Measurements from ENCODE around the gene POMGNT2.

POMGNT2 gene

DNA sequence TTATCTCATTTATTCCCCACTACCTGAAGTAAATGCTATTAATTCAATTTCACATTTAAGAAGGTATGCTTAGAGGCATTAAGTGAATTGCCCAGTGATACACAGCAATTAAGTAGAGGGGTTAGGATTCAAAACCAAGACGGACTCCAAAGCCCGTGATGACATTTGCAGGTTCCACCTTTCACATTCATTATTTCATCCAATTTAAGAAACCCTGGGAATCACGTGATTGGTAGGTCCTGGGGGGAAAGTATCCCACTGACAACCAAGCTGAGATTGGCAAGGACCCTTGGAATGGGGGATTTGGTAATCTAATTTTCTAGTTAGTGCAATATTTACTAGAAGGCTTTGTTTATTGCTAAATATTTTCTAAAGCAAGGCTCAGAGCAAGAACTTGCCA lies 1.8 kb downstream of the POMGNT2 start:
- no peak for DNase-seq

DNA sequence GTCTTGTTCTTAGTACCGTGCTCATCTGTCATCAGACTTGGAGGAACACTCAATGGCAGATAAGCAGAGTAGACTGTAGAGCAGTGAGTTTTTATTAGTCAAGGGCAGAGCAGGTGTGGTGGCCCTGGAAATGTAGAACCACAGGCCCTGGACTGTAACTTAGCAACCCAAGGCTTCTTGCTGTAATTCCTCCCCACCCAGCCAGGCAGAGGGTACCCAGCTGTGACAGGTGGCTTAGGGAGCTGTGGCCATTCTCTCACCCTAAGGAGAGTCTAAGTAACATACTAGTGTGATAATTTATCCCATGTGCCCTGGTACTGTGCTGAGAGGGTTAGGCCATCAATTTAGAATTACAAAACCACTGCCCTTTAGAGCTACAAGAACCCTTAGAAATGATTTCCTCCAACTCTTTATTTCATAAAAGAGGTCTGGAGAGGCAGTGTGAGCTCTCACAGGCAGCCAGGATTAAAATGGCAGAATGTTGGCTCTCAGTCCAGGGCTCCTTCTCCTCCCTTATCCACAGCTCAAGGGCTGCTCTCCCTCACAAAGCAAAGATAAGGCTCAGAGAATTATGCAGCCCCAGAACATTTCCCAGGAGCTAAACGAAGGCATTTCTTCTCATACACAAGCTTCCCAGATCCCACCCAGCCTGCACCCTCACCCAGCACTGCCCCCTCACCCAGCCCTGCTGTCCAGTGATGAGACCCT lies 3.0 kb downstream of the POMGNT2 start:
- no peak for DNase-seq

DNA sequence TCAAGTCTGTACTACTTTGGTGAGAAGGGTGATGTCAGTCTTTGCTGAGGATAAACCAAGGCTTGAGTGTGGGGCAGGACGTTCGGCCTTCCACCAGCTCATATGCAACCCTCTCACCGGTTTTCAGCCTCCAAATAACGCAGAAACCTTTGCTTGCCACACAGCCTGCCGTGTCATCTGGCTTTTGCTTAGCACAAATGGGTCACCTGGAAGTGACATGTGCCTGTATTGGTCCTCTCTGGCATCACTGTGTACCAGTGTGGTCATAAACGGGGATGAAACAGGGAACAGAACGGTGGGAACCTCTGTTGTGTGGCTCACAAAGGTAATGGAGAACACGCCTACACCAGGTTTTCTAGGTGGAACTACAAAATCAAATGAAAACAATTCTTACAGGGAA lies 7.1 kb downstream of the POMGNT2 start:
- DNase-seq = no peak

DNA sequence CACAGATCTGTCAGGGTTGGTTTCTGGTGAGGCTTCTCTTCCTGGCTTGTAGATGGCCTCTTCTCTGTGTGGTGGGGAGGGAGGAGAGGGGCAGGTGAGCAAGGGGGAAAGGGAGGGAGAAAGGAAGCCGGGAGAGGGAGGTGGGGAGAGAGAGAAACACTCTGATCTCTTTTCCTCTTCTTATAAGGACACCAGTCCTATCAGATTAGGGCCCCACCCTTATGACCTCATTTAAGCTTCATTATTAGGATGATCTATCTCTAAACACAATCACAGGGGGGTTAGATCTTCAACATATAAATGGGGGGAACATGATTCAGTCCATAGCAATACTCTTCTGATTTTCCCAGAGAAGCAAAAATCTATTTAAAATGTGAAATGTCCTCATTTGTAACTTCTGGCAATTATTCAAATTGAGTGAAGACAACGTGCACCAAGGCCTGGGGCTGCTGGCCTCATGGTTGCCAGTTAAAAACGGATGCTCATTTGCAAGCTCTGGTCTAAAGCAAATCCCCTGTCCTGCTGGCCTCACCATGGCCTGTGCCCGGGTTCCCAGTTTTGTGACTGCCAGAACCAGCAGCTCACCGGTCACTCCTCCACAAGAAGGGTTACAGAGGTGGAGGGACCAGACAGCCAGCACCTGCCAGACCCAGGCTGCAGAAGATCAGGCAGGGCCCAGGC lies 8.3 kb downstream of the POMGNT2 start:
- no peak for DNase-seq

DNA sequence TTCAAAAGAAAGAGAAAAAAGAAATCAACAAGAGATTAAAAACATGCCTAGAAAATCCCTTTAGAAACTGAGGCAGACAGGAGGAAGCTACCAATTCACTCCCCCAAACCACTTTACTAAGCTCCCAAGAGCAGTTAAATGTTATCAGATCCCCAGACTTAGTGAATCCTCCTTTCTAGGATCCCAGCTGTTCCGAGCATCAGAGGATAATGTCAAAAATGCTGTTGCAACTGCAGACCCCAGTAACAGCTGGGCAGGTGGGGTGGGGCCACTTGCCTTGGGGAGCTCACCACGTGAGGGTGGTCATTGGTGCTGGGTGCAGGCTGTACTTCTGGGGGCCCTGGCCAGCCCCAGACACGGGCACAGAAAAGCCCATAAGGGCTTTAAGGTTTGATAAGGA lies 9.1 kb downstream of the POMGNT2 start:
- DNase-seq = no peak

DNA sequence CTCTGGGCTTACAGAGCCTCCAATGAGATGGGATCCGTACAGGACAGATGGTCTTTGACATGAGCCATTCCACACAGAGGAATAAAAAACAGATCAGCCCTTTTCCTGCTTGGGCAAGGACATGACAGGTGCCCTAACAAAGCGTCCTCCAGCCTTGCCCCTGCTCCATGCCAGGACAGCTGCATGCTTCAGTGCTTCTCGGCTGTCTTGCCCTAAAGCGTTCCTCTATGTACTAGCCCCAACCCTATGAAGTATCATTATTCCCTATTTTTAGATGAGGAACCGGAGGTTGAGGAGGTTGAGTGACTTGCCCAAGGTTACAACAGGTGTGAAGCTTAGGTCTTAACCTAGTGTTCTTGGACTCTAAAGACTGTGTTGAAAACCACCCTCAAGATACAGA lies 10.5 kb downstream of the POMGNT2 start:
- DNase-seq = no peak

DNA sequence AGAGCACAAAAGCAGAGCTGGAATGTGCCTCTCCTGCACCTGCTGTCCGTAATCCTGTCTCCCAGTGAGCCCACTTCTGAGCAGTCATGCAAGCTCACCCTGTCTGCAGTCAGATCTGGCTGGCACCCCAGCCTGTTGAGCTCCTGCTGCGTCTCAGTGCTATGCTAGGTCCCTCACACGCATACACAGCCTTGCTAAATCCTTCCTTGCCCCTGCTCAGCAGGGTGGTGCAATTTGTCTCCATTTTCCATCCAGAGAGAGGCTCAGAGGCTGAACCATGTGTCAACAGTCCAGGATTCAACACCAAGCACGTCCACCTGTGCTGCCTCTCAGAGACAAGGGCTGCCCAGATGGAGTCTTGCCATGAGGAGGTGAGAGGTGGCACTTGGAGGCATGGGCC lies 11.0 kb downstream of the POMGNT2 start:
- no peak for DNase-seq

DNA sequence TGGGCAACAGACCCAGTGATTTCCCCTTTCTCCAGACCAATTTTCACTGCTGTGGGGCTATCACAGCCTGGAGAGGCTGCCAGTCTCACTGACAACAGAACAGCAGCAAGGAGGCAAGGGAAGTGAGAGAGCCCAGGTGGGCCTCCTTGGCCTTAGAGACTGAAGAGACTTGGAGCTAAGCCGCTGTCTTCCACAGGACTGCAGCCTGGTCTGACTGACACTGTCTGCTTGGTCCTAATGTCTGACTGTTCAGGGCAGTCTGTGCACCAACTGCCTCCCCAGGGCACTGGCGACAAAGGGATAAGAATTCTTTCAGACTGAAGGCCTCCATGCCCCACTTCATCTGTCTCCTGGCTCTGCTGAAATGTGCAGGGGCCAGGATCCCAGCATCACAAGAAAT lies 11.5 kb downstream of the POMGNT2 start:
- DNase-seq = no peak

DNA sequence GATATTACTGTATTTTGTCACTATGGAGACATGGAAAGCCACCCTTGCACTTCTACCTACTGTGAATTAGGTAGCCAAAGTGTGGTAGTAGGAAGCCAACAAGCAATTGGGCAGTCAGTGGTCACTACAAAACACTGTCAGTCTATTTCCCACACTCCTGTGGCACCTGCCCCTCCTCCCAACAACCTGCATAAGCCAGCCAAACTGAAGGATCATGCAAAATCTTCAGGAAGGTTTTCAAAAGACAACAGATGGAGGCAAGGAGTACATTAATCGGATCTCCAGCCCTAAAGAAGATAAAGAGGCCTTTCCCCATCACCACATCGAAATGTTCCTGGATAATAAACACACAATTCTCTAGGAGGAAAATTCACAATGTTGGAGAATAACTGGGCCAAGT lies 11.9 kb downstream of the POMGNT2 start:
- DNase-seq = no peak

DNA sequence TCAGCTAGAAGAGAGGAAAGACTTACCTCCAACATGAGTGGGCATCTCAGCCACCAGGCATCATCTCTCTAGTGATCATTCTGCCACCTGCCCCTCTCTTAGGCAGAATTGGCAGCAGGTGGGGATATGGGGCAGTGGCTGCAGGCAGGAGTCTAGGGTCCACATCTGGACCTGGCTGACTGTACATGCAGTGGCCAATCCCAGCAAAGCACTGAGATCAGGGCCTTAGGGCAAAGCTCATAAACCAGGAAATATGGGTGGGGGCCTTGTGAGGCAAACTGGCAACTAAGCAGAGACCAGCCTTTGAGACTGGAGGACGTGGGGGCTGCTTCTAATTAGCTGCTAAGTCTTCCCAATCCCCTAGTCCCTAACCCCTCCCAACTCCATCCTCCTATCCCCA lies 12.9 kb downstream of the POMGNT2 start:
- DNase-seq = no peak

DNA sequence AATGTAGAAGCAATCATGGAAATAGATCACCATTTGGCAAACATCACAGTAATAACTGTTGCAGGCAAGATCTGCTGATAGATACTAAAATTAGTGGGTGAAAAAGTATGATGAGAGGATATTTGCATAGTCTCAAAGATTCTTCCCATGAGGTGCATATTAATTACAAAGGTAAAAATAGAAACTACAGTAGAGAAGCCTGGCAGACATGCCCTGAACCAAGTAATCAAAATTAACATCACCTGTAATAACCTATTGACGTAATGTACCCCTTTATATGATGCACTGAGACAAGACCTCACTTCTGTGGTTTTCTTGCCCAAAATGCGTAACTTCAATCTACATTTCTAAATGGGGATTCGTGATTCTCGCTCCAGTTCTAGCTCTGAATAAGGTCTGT lies 14.4 kb downstream of the POMGNT2 start:
- DNase-seq = no peak

DNA sequence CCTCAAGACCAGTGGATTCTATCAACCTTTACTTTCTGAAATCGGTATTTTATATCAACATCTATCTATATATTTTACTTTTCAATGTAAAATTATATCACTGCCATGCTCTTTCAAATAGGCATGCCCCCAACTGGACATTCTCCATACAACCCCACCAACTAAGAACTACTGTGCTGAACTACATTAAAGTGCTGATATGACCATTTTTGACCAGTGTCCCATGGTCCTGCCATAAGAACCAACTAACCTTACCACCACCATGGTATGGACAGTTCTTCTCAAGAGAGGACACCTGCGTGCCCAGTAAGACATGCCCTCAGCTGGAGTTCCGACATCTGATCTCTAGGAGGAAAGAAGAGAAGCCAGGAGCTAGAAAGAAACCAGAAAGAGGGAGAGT lies 15.6 kb downstream of the POMGNT2 start:
- DNase-seq = no peak

DNA sequence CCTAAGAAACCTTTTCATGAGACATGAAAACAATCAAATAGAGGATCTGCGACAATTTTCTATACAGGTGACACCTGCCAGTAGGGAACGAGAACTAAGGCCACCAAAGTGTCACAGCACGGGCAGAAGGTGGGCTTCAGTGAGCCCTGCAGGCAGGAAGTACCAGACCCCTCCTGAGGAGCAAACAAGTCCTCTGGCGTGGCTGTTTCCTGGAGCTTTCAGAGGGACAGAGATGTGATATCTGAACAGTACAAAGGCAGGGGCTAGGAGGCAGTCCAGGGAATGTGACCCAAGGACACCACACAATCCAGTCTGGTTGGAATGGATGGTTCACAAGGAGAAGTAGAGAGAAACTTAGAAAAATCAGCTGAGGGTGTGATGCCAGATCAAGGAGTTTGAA lies 16.8 kb downstream of the POMGNT2 start:
- DNase-seq = no peak

DNA sequence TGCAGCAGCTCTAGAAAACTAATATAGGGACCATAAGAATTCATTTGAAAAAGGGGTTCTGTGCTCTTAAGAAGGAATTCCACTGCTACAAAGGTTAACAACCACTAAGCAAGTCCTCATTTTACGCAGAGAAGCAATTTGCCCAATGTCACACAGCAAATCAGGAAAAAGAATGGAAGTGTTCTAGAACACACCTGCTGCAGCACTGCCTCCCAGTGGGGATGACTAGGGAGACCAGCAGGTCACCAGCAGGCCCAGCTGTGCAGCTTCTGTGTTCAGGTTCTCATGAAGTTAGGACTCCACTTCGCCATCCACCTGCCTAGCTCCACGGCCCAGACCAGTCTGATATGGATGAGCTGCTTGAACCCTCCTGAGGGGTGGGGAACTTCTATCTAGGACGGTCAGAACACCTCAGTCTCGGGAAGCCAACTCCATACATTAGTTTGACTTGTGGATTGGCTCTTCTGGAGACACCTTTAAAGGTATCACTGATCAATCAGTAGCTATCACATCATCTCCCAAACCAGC lies 18.6 kb downstream of the POMGNT2 start:
- no peak for DNase-seq

DNA sequence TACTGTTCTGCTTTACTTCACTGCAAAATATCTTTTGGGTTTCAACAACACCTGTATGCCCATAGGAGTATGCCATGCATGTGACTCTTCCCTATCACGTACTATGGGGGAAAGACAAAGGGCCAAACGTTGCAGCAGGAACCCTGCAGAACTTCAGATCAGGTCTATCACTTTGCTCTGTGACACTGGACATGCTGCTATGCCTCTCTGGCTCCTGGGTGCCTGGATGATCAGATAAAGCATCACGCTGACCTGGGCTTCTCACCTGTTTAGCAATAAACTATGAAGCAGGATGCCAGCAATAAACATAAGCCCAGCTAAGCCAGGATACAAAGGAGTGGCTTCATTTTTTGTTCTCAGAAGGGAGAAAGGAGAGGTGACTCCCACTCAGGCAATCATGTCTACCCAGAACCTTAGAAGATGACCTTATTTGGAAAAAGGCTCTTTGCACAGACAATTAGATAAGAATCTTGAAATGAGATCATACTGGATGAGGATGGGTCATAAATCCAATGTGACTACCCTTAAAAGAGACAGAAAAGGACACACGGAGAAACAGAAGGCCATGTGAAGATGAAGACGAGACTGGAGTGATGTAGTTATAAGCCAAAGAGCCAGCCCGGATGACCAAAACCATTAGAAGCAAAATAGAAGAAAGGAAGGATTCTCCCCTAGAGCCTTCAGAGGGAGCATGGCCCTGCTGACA lies 19.3 kb downstream of the POMGNT2 start:
- no peak for DNase-seq

DNA sequence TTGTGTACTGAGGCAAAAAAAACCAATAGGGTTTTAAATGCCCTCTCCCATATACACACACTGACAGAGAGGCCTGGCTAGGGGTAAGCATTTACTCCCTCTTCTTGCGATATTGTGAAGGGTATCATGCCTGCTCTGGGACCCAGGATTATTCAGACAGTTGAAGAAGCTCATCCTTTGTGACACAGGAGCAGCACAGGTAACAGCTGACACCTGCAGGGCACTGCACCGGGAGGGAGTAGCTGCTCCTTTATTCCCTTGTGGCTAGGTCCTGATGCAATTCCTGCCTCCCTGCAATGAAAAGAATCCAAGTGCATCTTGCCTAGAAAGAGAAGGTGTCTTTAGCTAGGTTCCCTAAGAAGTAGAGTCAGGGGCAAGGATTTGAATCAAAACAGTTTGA lies 23.4 kb downstream of the POMGNT2 start:
- DNase-seq = no peak

DNA sequence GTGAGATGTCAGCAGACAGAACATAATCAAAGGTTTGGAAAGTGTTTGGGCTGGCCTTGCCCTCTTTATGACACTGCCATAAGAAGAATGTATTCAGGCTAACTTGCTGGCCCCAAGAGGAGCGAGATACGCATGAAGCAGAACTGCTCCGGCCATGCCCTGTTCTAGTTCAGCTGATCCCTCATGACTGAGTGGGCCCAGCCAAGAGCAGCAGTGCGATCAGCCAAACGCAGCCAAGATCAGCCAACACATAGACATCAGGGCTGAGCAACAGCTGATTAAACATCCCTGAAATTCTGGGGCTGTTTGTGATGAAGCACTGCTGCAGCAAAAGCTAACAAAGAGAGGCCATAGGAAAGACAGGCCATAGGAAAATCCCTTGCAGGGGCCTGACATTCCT lies 24.1 kb downstream of the POMGNT2 start:
- no peak for DNase-seq

DNA sequence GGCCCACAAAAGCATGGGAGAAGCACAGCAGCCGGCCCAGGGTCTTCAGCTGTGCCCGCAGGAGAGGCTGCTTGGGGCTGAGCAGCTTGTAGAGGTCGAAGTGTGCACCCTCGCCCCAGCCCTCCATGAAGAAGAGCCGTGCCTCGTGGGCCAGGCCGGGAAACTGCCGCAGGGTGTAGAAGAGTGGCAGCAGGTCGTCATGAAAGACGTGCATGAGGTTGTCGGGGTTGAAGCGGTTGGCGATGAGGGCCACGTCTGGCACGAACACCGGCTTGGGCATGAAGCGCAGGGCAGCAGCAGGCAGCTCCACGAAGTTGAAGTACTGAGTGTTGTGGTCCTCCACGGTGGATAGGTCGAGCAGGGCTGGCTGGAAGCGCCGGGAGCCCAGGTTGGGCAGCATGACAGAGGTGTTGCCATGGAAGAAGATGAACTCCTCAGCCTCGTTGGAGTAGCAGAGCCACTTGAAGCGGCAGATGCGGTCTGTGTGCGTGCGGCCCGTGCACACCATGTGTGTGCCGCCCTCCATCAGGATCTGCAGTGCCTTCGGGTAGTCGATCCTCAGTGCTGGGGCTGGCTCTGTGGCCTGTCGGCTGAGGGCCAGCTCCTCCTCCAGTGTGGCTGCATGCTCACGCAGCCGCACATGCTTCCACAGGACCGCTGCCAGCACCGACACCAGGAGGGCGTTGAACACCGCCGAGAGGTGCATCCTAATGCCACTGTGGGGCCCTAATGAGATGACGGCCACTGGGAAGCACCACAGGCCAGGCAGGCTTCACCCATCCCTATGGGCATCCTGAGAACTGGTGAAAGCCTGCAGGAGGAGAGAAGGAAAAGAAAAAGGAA lies 24.9 kb downstream of the POMGNT2 start:
- DNase-seq = no peak

DNA sequence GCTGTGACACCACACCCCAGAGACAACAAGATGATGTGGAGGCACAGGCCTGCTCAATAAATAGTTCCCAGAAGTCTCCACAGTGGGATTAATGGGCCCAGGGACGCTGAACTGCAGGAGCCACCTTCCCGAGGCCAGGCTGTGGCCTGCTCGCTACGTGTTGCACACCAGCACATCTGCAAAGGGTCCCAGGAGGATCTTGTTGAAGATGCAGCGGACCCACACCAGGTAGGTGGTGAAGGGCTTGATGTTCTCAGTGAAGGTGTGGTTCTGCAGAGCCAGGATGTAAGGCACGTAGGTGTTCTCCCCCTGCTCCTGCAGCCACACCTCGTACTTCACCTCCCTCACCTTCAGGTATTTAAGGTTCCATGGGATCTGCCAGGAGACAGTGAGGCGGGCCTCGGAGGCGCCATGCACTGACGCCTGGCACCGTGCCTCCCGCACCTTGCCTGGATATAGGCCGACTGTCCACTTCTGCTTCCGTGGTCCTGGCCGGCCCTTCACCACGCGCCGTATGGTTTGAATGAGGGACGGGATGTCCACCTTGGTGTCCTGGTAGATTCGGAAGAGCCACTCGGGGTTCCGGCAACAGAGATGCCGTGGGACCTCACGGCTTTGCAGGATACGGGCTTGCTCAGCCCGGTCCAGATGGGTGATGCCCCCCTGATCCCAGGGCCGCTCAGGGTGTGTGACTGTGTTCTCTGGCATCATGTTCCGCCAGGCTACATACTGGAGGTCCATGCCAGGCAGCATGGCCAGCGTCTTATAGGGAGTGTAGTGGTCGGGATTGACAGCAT lies 26.1 kb downstream of the POMGNT2 start:
- no peak for DNase-seq

DNA sequence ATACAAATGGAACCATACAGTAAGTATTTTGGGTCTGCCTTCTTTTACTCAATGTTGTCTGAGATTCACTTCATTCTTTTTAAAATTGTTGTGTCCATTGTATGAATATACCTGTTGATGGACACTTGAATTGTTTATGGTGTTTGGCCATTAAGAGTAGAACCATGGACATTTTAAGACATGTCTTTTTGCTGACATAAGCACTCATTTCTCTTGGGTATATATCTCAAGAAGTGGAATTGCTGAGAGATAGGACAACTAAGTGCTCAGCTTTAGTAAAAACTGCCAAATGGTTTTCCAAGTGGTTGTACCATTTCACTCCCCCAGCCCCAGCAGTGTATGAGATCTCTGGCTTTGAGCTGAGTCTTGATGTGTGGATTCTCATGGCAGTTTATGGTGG lies 28.2 kb downstream of the POMGNT2 start:
- no peak for DNase-seq

DNA sequence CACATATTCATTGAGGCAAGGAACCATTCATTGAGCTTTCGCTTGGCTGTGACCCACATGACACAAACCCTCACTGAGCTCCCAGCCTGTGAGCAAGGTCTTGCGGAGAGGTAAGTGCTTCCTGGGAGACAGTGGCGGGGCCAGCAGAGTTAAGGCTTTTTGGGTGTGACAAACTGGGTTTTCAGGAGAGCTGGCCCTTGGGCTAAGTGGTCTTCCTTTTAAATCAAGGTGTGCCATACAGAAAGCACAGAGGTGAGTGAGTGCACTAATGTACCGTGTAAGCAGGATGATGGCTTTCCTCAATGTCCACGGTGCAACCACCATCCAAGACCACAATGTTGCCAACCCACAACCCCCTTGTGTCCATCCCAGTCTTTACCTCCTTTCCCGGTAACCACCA lies 28.6 kb downstream of the POMGNT2 start:
- no peak for DNase-seq

Data from amygdala (tissue), 56 donors.